Stimulated activated CD4-positive, alpha-beta T cell treated with anti-CD3 and anti-CD28 coated beads, TNF-alpha, amount 100 ng/mL, for 48 hours (primary cell): Measurements from ENCODE around the gene XCL2.
"Not testable (repeated sequence)": the region's sequence is repeated elsewhere in the genome, so short reads cannot be mapped to it uniquely, and the experiment has no call there.

ENCODE experiments used
- DNase-seq, 3 donors: peaks; one replicate each; pipeline ENCODE4 v3.0.0-alpha.2; 2020; ENCODE audit warnings: low read depth in 3 of 3

Gene XCL2, protein sequence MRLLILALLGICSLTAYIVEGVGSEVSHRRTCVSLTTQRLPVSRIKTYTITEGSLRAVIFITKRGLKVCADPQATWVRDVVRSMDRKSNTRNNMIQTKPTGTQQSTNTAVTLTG

DNA sequence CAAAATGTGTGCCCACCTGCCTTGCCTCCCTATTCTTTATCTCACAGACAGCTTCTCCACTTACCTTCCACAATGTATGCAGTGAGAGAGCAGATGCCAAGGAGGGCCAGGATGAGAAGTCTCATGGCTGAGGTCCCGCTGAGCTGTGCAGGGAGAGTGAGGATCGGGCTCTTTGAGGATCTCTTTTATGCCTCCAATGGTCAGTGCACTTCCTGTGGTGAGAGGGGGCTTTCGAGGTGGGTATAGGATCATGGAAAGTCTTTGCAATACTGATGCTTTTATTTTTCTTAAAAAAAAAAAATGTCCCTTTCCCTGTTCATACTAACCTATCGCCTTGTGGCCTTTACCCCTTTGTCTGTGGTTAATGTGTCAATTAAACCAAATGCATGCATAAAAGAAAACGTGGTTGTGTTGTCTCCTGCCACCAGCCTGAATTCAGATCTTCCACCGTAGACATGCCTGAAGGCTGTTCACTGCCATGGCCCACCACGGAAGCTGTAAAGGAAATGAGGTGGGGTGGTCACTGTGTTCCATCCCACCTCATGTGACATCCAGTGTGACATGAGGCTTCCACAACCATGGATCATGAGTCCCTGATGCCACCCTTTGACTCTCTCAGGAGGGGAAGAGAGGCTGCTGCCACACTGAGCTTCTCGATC, at the start of gene XCL2:
Gene XCL2, minus strand, starts transcription at position 158 of the 659 bp plus-strand sequence. Its CDS starts 33 bp downstream, at position 125.
- not testable (repeated sequence) for DNase-seq

DNA sequence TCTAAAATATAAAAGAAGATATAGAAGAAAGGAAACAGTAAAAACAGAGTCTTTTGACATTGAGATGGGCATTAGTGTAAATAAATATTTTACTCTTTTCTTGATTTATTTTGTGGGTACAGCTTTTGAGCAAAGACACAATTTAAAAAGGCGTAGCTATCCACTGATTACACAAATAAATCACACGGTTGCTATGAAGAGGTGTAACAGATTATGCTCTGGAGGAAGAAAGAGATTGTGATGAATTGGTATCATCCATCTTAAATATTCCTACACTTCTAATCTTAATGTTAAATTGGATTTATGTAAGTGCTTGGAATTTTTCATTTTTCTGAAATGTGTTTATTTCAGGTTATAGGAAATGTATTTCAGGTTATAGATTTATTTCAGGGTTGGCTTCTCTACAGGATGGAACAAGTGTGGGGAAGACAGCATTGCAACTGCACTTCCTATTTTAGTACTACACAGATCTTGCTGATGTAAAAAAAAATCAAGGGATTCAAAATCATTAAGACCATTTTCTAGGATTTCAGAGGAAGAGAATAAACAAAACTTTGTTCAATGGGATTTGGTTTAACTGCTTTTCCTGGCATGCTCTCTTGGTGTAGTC, 47.9 kb upstream of the XCL2 start:
- no peak for DNase-seq

DNA sequence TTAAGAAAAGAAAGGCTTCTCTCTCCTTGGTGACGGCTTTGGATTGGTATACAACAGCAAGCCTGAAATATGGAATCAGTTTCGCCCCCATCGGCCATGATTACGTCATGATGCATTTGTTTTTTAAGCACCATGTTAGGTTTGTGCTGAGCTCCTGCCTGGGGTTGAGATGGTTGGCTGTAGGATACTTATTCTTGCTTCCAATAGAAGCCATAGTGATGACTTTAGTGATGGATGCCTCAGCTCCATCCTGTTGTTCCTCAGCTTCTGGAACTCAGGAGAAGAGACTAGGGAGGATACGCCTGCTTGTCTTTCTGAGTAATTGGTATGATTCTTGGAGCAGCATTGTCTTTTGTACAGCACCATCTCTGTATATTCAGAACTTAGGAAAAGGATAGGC, 47.3 kb upstream of the XCL2 start:
- DNase-seq = no peak

DNA sequence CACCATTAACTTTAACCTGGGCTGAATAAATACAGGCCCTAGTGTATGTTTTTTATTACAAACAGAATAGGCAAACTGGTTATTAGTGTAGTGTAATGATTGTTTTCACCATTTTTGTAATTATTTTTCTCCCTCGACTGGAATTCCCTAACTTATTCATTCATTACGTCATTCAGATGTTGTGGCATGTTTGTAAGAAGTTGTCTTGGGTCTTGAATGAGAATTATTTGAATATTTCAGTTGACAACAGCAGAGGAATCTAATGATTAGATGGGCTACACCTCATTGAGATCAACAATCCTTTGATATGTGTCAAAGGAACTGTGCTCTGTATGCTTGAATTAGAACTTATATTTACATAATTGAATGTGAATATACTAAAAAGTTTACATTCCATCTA, 45.4 kb upstream of the XCL2 start:
- DNase-seq = no peak

DNA sequence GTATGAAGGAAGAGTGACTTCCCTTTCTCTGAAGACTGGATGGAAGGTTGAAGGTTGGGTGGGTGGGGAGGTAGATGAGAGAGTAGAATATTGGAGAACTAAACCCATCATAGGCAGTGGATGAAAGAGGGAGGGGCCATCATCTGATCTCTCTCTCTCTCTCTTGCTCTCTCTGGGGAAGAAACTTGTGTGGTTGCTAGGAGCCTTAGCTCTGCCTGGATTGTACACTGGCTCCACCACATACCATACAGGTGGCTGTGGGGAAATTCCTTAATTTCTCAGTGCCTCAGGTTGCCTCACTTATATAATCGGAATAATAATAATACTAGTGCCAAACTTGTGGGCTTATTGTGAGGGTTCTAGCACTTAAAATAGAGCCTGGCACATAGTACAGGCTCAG, 42.1 kb upstream of the XCL2 start:
- DNase-seq = no peak

- DNase-seq = no peak
These were observed 41.4 kb upstream of the XCL2 start for GRCh38 chr1:168585191-168585590.

DNA sequence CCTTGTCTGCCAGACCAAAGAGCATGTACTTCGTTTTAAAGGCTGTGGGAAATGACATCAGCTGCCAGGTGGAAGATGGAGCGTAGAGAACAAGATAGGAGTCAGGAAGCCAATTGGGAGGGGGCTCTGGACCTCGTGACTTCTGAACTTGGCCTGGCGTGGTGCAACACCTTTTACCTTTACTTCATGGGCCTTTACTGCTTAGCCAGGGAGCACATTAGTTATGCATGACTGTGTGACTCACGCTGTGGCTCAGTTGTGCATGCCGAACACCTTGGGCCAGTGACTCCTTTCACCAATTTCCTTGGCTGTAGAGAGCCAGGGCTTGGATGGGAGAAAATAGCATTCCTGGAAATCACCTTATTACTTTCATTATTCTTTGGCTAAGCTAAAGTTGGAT, 39.8 kb upstream of the XCL2 start:
- no peak for DNase-seq

DNA sequence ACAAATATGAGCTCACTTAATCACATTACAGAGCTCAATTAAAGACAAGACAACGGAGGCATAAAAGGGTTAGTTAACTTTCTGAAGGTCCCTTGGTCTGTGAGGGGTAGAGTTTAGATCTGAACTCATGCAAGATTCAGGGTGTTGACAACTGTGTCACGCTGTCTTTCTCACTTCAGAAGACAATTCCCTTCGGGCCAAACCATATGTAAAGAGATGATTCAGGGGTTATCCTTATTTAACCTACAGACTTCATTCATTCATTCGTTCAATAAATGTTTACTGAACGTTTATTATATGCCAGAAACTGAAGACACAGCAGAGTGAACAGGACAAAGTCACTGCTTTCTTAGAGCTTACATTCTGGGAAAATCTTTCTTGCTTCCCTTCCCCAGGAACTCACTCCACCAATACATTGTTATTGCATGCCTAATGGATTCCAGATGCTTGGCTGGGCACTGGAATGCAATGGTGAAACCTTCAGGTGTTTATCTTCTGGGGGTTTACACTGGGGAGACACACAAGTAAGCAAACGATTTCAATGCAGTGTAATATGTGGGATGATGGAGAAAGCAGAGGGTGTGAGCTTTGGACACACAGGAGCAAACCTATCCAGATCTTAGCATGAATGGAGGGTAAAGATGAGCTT, 39.0 kb upstream of the XCL2 start:
- no peak for DNase-seq

DNA sequence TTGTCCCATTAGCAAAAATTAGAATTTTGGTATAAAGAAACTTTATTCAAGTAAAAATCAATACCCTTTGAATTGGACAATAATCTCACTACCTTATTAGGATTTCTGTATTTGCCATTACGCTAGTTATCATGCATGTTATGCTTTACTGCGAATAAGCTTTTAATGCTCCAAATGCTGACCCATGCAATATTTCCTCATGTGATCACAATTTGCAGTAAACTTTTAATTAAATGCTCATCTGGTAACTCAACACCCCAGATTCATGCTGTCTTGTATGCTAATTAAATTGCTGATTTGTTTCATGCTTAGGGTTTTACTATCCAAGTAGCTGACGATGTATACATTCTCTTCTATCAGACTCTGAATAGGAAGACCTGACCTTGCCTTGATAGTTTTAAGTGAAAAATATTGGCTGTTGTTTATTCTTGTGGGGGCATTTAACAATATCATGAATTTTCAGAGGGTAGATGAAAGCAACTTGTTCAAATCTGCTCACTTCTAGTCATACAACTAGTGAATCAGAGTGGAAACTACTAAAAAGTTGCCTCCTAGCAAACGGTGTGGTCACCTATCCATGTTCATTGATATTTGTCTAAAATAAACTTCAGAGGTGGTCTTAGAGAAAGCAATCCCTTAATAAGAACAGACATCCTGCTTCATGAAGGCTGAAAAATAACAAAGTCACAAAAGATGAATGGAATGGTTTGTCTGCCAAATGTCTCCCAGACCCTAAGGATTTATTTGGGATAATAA, 38.2 kb upstream of the XCL2 start:
- DNase-seq = no peak

- not testable (repeated sequence) for DNase-seq
These were observed 37.2 kb upstream of the XCL2 start for GRCh38 chr1:168580991-168581390.

GRCh38 chr1:168580290-168580689, 36.5 kb upstream of the XCL2 start:
- DNase-seq = not testable (repeated sequence)

GRCh38 chr1:168578531-168579185, 34.9 kb upstream of the XCL2 start:
- not testable (repeated sequence) for DNase-seq

DNA sequence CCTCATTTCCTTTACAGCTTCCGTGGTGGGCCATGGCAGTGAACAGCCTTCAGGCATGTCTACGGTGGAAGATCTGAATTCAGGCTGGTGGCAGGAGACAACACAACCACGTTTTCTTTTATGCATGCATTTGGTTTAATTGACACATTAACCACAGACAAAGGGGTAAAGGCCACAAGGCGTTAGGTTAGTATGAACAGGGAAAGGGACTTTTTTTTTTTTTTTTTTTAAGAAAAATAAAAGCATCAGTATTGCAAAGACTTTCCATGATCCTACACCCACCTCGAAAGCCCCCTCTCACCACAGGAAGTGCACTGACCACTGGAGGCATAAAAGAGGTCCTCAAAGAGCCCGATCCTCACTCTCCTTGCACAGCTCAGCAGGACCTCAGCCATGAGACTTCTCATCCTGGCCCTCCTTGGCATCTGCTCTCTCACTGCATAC, 32.5 kb upstream of the XCL2 start, which contains the start of gene XCL1:
Gene XCL1, plus strand, starts transcription at position 361 of the 444 bp plus-strand sequence. Its CDS starts 33 bp downstream, at position 394.
- not testable (repeated sequence) for DNase-seq

DNA sequence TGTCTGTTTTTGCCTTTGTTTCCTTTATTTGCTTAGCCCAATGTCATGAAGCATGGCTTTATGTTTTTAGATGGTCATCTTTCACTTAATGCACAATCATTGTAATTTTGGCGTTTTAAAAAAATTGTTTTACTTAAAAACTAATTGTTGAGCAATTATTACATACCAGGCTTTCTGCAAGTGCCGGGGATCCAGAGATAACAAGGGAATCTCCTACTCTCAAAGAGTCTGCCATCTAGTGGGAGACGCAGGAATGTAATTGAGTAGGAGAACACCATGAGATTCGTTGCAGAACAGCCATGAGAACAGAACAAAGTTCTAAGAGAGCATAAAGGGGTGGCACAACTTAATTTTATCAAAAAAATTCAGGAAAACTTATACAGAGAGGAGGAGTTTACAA, 30.4 kb upstream of the XCL2 start:
- not testable (repeated sequence) for DNase-seq

GRCh38 chr1:168572633-168573032, 28.8 kb upstream of the XCL2 start:
- no peak for DNase-seq

GRCh38 chr1:168570652-168571051, 26.9 kb upstream of the XCL2 start:
- DNase-seq = no peak

DNA sequence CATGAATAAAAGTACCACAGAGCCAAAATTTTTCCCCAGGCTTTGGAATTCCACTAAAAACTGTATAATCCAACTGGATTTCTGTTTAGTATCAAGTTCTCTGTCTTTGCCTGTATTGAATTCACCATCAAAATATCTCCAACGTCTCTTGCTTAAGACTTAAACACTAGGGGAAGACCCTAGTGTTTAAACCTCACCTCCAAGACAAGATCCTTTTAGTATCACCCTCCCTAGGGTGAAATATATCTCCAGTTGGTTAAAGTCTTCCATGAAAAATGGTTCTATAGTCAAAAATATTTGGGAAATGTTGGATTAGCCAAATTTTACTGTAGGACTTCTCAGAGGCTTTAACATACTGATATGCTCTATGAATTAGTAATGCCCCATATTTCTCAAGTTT, 24.5 kb upstream of the XCL2 start:
- DNase-seq = no peak

- DNase-seq = no peak
These were observed 23.8 kb upstream of the XCL2 start for GRCh38 chr1:168567568-168567967.

DNA sequence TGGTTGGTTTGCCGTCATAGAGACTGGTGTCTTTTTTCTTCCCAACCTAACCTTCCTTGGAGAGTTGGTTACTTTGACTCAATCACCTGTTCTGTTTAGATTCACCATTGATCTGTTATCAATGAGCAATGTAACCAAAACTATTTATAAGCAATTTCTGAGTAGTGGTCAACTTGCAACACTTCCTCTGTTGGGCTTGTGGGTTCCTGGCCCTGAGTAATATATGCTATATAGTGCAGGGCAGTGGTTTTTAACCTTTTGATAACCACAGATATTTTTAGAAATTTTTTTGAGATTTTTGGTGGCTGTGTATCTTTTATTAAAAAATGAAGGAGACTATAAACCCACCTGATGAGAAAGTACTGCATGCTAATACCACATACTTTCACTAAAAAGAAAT, 23.2 kb upstream of the XCL2 start:
- no peak for DNase-seq

GRCh38 chr1:168565825-168566224, 22.0 kb upstream of the XCL2 start:
- DNase-seq = no peak

DNA sequence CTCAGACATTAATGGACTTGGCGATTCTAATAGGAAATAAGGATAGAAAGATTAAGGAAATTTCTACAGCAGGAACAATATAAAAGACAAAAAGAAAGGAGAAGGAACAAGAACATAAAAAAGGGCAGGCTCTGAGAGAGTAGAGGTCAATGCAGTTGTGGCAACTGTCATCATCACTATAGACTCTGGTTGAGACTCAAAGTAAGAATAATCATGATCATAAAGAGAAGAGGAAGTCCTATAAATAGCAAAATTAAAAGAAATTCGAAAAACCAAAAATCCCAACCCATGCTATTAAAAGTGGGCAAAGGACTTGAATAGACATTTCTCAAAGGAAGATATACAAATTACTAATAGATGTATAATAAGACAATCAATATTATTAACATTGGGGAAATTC, 18.2 kb upstream of the XCL2 start:
- no peak for DNase-seq
